HTR-8/SVneo (cell line): ENCODE results near the gene GBF1.
"Not testable (repeated sequence)": the region's sequence is repeated elsewhere in the genome, so short reads cannot be mapped to it uniquely, and the experiment has no call there.

Experiments used
- DNase-seq: peaks from one replicate; pipeline ENCODE4 v3.0.0; 2011; ENCODE audit warnings: low spot score, mixed read lengths; ENCODE audit not compliant: insufficient read length
- FAIRE-seq: peaks from 2 replicates; lab custom pipeline; 2011; peaks lifted over from hg19 to GRCh38; lab: Jason Lieb, UNC

Gene GBF1

GRCh38 chr10:102298899-102299298 is 53.6 kb downstream of the GBF1 start:
- no peak for DNase-seq
- FAIRE-seq: peak; percentile 33

- no peak for FAIRE-seq
Observed at GRCh38 chr10:102299873-102300272, 54.5 kb downstream of the GBF1 start.

GRCh38 chr10:102300278-102300843 is 55.0 kb downstream of the GBF1 start:
- FAIRE-seq: no peak

More at GRCh38 chr10:102299873-102300272, 54.5 kb downstream of the GBF1 start:
- no peak for DNase-seq

GRCh38 chr10:102300912-102301311 is 55.6 kb downstream of the GBF1 start:
- not testable (repeated sequence) for DNase-seq, FAIRE-seq

More at GRCh38 chr10:102300278-102300843, 55.0 kb downstream of the GBF1 start:
- no peak for DNase-seq

- not testable (repeated sequence) for DNase-seq
Observed at GRCh38 chr10:102301332-102301731, 56.0 kb downstream of the GBF1 start.

GRCh38 chr10:102302611-102303010 is 57.3 kb downstream of the GBF1 start:
- FAIRE-seq: no peak
- no peak for DNase-seq

More at GRCh38 chr10:102301332-102301731, 56.0 kb downstream of the GBF1 start:
- not testable (repeated sequence) for FAIRE-seq

- FAIRE-seq (no peak), DNase-seq (no peak)
Observed at GRCh38 chr10:102306006-102306405, 60.7 kb downstream of the GBF1 start.

GRCh38 chr10:102306710-102307109 is 61.4 kb downstream of the GBF1 start:
- FAIRE-seq (no peak), DNase-seq (no peak)

GRCh38 chr10:102308318-102308717 is 63.0 kb downstream of the GBF1 start:
- DNase-seq, FAIRE-seq: not testable (repeated sequence)

- no peak for DNase-seq
- no peak for FAIRE-seq
Observed at GRCh38 chr10:102309236-102309635, 63.9 kb downstream of the GBF1 start.

- DNase-seq (no peak), FAIRE-seq (no peak)
Observed at GRCh38 chr10:102309916-102310315, 64.6 kb downstream of the GBF1 start.

GRCh38 chr10:102310361-102311024 is 65.2 kb downstream of the GBF1 start:
- FAIRE-seq: no peak

GRCh38 chr10:102311025-102311420 is 65.7 kb downstream of the GBF1 start:
- FAIRE-seq (no peak), DNase-seq (no peak)

More at GRCh38 chr10:102310361-102311024, 65.2 kb downstream of the GBF1 start:
- DNase-seq: peak; percentile 42

- FAIRE-seq (no peak), DNase-seq (no peak)
Observed at GRCh38 chr10:102312683-102313082, 67.4 kb downstream of the GBF1 start.

- DNase-seq (no peak), FAIRE-seq (no peak)
Observed at GRCh38 chr10:102313221-102313896, 68.0 kb downstream of the GBF1 start.

GRCh38 chr10:102314801-102315200 is 69.5 kb downstream of the GBF1 start:
- DNase-seq (no peak), FAIRE-seq (no peak)

- no peak for DNase-seq
- no peak for FAIRE-seq
Observed at GRCh38 chr10:102316421-102316820, 71.1 kb downstream of the GBF1 start.

- no peak for FAIRE-seq
- no peak for DNase-seq
Observed at GRCh38 chr10:102322914-102323313, 77.6 kb downstream of the GBF1 start.

- DNase-seq (no peak), FAIRE-seq (no peak)
Observed at GRCh38 chr10:102324061-102324460, 78.7 kb downstream of the GBF1 start.

- FAIRE-seq (no peak), DNase-seq (no peak)
Observed at GRCh38 chr10:102326031-102326430, 80.7 kb downstream of the GBF1 start.

GRCh38 chr10:102327002-102327401 is 81.7 kb downstream of the GBF1 start:
- FAIRE-seq: no peak

More at GRCh38 chr10:102327002-102327401, 81.7 kb downstream of the GBF1 start:
- DNase-seq: no peak
